Mesothelial cell of epicardium (in vitro differentiated cells): Measurements from ENCODE around the gene NFKBIE. TPM values are rescaled to one million over a fixed set of nuclear protein-coding genes. Genes with fewer than 3 reads are reported as not detected.

ENCODE experiments used
- DNase-seq, 2 experiments: peaks; one replicate each; pipeline ENCODE4 v3.0.0; 2021; ENCODE audit warnings: low spot score in 2 of 2; ENCODE audit not compliant: unreplicated experiment in 2 of 2
- H3K27ac Mint-ChIP-seq: 2 replicates; pipeline ENCODE4 v1.8.0; 2021; ENCODE audit warnings: mixed read lengths
- H3K27me3 Mint-ChIP-seq: 2 replicates; pipeline ENCODE4 v1.8.0; 2021; ENCODE audit warnings: low read depth, mixed read lengths
- H3K36me3 Mint-ChIP-seq: 2 replicates; pipeline ENCODE4 v1.8.0; 2021; ENCODE audit warnings: mixed read lengths
- H3K4me1 Mint-ChIP-seq: 2 replicates; pipeline ENCODE4 v1.8.0; 2021; ENCODE audit warnings: mixed read lengths
- H3K4me3 Mint-ChIP-seq: 2 replicates; pipeline ENCODE4 v1.8.0; 2021; ENCODE audit warnings: mild to moderate bottlenecking, moderate library complexity, mixed read lengths
- H3K9me3 Mint-ChIP-seq: 2 replicates; pipeline ENCODE4 v1.8.0; 2021; ENCODE audit warnings: mixed read lengths
- CTCF ChIP-seq: fragments of 200-600 bp; sonication (generic); IDR thresholded peaks from one replicate; pipeline ENCODE4 v1.5.0; 2021; ENCODE audit warnings: antibody characterized with exemption; ENCODE audit not compliant: unreplicated experiment
- total RNA-seq: library from RNA; stranded (reverse); gene quantifications from 3 replicates; pipeline ENCODE4 v1.2.1, GENCODE V29; 2021

Gene NFKBIE
- total RNA-seq, 1 donor from 2014 or later = 9.7 TPM

GRCh38 chr6:44270526-44271405, 5.4 kb upstream of the NFKBIE start:
- Mint-ChIP-seq H3K4me1 (peaks cover 3% of the 10 kb centered on the region), H3K36me3 (no peaks in the 10 kb centered on the region), H3K9me3 (no peaks in the 10 kb centered on the region), H3K4me3 (peak overlapping the region; percentile 66), H3K27me3 (peaks cover 66% of the 10 kb centered on the region), H3K27ac (no peak overlapping the region)
- peak in 1 of 2 experiments; percentile 55 for DNase-seq
- no peak for TF ChIP-seq CTCF

GRCh38 chr6:44269921-44270525, 4.7 kb upstream of the NFKBIE start, which contains the start of gene TMEM151B:
Gene TMEM151B, plus strand, starts transcription at chr6:44270450. Its CDS starts 293 bp downstream, at chr6:44270743.
- Mint-ChIP-seq H3K27me3 (peaks cover 66% of the 10 kb centered on the region), H3K4me1 (peaks cover 5% of the 10 kb centered on the region), H3K27ac (no peak within 1 kb of the TSS), H3K9me3 (no peaks in the 10 kb centered on the region), H3K4me3 (peak within 1 kb of the TSS; percentile 70), H3K36me3 (no peaks in the 10 kb centered on the region)
- DNase-seq = no peak
- no peak for TF ChIP-seq CTCF

- TF ChIP-seq CTCF = no peak
- peaks cover 11% of the 10 kb centered on the region for H3K4me1 Mint-ChIP-seq
Measured at GRCh38 chr6:44269178-44269920, 4.0 kb upstream of the NFKBIE start.

GRCh38 chr6:44268095-44268628, 2.8 kb upstream of the NFKBIE start:
- no peaks in the 10 kb centered on the region for H3K9me3 Mint-ChIP-seq
- no peak overlapping the region for H3K4me3 Mint-ChIP-seq
- no peak overlapping the region for H3K27ac Mint-ChIP-seq
- peaks cover 23% of the 10 kb centered on the region for H3K4me1 Mint-ChIP-seq
- no peaks in the 10 kb centered on the region for H3K36me3 Mint-ChIP-seq
- peak; percentile 84 for TF ChIP-seq CTCF
- peak in 1 of 2 experiments; percentile 80 for DNase-seq
- peaks cover 55% of the 10 kb centered on the region for H3K27me3 Mint-ChIP-seq

More at GRCh38 chr6:44269178-44269920, 4.0 kb upstream of the NFKBIE start:
- H3K9me3 Mint-ChIP-seq = no peaks in the 10 kb centered on the region
- peaks cover 64% of the 10 kb centered on the region for H3K27me3 Mint-ChIP-seq
- H3K27ac Mint-ChIP-seq = no peak overlapping the region
- peak overlapping the region; percentile 70 for H3K4me3 Mint-ChIP-seq
- DNase-seq = no peak
- no peaks in the 10 kb centered on the region for H3K36me3 Mint-ChIP-seq

- H3K27ac Mint-ChIP-seq = no peak overlapping the region
- no peak overlapping the region for H3K4me3 Mint-ChIP-seq
- DNase-seq = no peak
- no peak for TF ChIP-seq CTCF
- no peaks in the 10 kb centered on the region for H3K9me3 Mint-ChIP-seq
- H3K4me1 Mint-ChIP-seq = peaks cover 31% of the 10 kb centered on the region
- peaks cover 45% of the 10 kb centered on the region for H3K27me3 Mint-ChIP-seq
- no peaks in the 10 kb centered on the region for H3K36me3 Mint-ChIP-seq
Measured at GRCh38 chr6:44267252-44267651, 1.9 kb upstream of the NFKBIE start.
